ENCODE results near the gene ZSWIM4. TPM values are rescaled to one million over a fixed set of nuclear protein-coding genes. Genes with fewer than 3 reads are reported as not detected.

Gene ZSWIM4
- total RNA-seq, 1 donor, result 9.0 TPM

DNA sequence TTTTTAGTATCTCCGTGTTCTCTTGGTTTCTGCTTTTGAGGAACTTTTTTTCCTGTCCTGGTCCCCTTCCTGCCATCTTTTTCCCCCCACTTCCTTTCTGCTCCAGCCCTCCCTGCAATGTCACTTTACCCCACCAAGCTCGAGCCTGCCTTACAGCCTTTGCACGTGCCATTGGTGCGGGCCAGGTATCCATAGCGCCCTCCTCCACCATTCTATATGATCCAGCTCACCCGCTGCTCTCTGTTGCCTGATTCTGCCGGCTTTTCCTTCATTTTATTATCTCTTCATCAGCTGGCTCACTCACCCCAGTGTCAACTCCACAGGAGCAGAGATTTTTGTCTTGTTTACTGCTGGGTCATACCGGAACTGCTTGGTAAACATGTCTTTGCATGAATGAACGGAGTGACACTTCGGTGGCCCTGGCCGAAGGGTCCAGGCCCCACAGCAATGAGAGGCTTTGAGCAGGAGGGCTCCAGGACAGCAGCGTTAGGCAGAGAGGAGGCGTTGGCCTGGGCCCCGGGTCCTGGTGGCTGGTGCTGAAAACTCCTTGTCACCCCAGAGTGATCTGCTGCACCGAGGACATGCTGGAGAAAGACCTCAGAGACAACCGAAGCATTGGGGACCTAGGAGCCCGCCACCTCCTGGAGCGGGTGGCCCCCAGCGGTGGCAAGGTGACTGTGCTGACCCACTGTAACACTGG is 29.7 kb upstream of the ZSWIM4 start:
- TF ChIP-seq, protein P1, sequence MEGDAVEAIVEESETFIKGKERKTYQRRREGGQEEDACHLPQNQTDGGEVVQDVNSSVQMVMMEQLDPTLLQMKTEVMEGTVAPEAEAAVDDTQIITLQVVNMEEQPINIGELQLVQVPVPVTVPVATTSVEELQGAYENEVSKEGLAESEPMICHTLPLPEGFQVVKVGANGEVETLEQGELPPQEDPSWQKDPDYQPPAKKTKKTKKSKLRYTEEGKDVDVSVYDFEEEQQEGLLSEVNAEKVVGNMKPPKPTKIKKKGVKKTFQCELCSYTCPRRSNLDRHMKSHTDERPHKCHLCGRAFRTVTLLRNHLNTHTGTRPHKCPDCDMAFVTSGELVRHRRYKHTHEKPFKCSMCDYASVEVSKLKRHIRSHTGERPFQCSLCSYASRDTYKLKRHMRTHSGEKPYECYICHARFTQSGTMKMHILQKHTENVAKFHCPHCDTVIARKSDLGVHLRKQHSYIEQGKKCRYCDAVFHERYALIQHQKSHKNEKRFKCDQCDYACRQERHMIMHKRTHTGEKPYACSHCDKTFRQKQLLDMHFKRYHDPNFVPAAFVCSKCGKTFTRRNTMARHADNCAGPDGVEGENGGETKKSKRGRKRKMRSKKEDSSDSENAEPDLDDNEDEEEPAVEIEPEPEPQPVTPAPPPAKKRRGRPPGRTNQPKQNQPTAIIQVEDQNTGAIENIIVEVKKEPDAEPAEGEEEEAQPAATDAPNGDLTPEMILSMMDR (IDR thresholded peaks at IDR 0.05; ENCODE audit: extremely low read depth, low read depth, low read length), result no peak
- Histone ChIP-seq H3K4me3 (ENCODE audit: insufficient read depth, low read length) (peak overlapping the region; percentile 85), H3K79me2 (ENCODE audit: insufficient read depth, low read length) (peaks cover 30% of the 10 kb centered on the region), H3K27me3 (ENCODE audit: insufficient read depth, low read length) (no peaks in the 10 kb centered on the region), H3K36me3 (ENCODE audit: insufficient read depth, low read length) (peaks cover 40% of the 10 kb centered on the region), H3K4me2 (ENCODE audit: insufficient read depth, low read length) (peak overlapping the region; percentile 88), H3K9me3 (ENCODE audit: low read depth, low read length) (no peaks in the 10 kb centered on the region), H3K4me1 (ENCODE audit: insufficient read depth, low read length) (peaks cover 9% of the 10 kb centered on the region), H2AFZ (ENCODE audit: low read length) (no peak overlapping the region), H4K20me1 (ENCODE audit: insufficient read depth, low read length) (peaks cover 12% of the 10 kb centered on the region), H3K27ac (ENCODE audit: low read depth, low read length) (peak overlapping the region; percentile 60)
- DNase-seq (ENCODE audit: insufficient read length, low spot score, missing footprints), result peak; percentile 94

DNA sequence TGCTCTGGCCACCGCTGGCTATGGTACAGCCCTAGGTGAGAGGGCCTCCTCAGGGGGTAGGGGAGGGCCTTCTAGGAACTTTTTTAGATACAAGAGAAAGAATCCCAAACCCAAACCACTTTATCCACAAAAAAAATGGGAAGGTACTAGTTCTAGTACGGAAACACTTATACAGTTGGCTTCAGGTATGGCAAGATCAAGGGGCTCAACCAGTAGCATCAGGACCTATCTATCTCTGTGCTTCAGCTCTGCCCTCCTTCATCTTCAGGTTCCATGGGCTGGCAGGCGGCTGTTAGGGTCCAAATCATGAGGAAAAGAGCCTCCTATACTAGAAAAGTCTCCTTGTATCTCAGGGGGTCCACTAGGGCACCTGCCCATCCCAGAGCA is 29.2 kb upstream of the ZSWIM4 start:
- H4K20me1 ChIP-seq (ENCODE audit: insufficient read depth, low read length), result peaks cover 12% of the 10 kb centered on the region
- no peaks in the 10 kb centered on the region for H3K9me3 ChIP-seq (ENCODE audit: low read depth, low read length)
- TF ChIP-seq, protein P1 (IDR thresholded peaks at IDR 0.05; ENCODE audit: extremely low read depth, low read depth, low read length), result no peak
- no peak overlapping the region for H2AFZ ChIP-seq (ENCODE audit: low read length)
- no peak overlapping the region for H3K27ac ChIP-seq (ENCODE audit: low read depth, low read length)
- H3K4me3 ChIP-seq (ENCODE audit: insufficient read depth, low read length), result peak overlapping the region; percentile 85
- peak; percentile 34 for DNase-seq (ENCODE audit: insufficient read length, low spot score, missing footprints)
- H3K79me2 ChIP-seq (ENCODE audit: insufficient read depth, low read length), result peaks cover 30% of the 10 kb centered on the region
- no peaks in the 10 kb centered on the region for H3K27me3 ChIP-seq (ENCODE audit: insufficient read depth, low read length)
- peaks cover 9% of the 10 kb centered on the region for H3K4me1 ChIP-seq (ENCODE audit: insufficient read depth, low read length)
- peaks cover 40% of the 10 kb centered on the region for H3K36me3 ChIP-seq (ENCODE audit: insufficient read depth, low read length)
- no peak overlapping the region for H3K4me2 ChIP-seq (ENCODE audit: insufficient read depth, low read length)

DNA sequence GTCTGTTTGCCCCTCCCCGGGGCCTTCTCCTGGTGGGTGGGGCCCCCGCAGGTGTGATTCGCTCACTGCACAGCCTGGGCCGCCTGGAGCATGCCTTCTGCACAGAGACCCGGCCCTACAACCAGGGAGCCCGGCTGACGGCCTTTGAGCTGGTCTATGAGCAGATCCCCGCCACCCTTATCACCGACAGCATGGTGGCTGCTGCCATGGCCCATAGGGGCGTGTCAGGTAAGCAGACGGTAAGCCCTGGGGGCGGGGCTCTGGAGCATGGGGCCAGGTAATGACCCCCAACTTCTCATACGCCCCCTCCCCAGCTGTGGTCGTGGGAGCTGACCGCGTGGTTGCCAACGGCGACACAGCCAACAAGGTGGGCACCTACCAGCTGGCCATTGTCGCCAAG is 26.7 kb upstream of the ZSWIM4 start:
- TF ChIP-seq, protein P1 (IDR thresholded peaks at IDR 0.05; ENCODE audit: extremely low read depth, low read depth, low read length), result no peak
- H3K79me2 ChIP-seq (ENCODE audit: insufficient read depth, low read length), result peaks cover 27% of the 10 kb centered on the region
- H2AFZ ChIP-seq (ENCODE audit: low read length), result no peak overlapping the region
- DNase-seq (ENCODE audit: insufficient read length, low spot score, missing footprints), result peak; percentile 71
- H3K36me3 ChIP-seq (ENCODE audit: insufficient read depth, low read length), result peaks cover 39% of the 10 kb centered on the region
- H3K4me1 ChIP-seq (ENCODE audit: insufficient read depth, low read length), result peaks cover 11% of the 10 kb centered on the region
- no peak overlapping the region for H3K27ac ChIP-seq (ENCODE audit: low read depth, low read length)
- no peak overlapping the region for H3K4me3 ChIP-seq (ENCODE audit: insufficient read depth, low read length)
- no peak overlapping the region for H3K4me2 ChIP-seq (ENCODE audit: insufficient read depth, low read length)
- no peaks in the 10 kb centered on the region for H3K9me3 ChIP-seq (ENCODE audit: low read depth, low read length)
- H3K27me3 ChIP-seq (ENCODE audit: insufficient read depth, low read length), result no peaks in the 10 kb centered on the region
- peaks cover 12% of the 10 kb centered on the region for H4K20me1 ChIP-seq (ENCODE audit: insufficient read depth, low read length)

DNA sequence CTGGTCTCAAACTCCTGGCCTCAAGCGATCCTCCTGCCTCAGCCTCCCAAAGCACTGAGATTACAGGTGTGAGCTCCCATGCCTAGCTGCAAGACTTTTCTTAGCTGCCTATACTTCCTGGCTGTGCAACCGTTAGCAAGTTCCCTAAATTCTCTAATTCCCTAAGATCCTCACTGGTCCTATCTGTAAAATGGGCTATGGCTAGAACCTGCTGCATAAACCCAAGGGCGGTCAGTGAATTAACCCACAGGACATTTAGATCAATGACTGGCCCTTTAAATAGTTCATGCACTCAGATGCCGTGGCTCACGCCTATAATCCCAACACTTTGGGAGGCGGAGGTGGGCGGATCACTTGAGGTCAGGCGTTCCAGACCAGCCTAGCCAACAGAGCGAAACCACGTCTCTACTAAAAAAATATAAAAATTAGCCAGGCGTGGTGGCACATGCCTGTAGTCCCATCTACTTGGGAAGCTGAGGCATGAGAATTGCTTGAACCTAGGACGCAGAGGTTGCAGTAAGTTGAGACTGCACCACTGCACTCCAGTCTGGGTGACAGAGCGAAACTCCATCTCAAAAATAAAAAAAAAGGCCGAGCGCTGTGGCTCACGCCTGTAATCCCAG is 25.1 kb upstream of the ZSWIM4 start:
- no peak overlapping the region for H3K27ac ChIP-seq (ENCODE audit: low read depth, low read length)
- H4K20me1 ChIP-seq (ENCODE audit: insufficient read depth, low read length), result peaks cover 13% of the 10 kb centered on the region
- peaks cover 38% of the 10 kb centered on the region for H3K36me3 ChIP-seq (ENCODE audit: insufficient read depth, low read length)
- H3K79me2 ChIP-seq (ENCODE audit: insufficient read depth, low read length), result peaks cover 24% of the 10 kb centered on the region
- H3K9me3 ChIP-seq (ENCODE audit: low read depth, low read length), result no peaks in the 10 kb centered on the region
- DNase-seq (ENCODE audit: insufficient read length, low spot score, missing footprints), result peak; percentile 68
- TF ChIP-seq, protein P1 (IDR thresholded peaks at IDR 0.05; ENCODE audit: extremely low read depth, low read depth, low read length), result no peak
- H2AFZ ChIP-seq (ENCODE audit: low read length), result no peak overlapping the region
- H3K4me3 ChIP-seq (ENCODE audit: insufficient read depth, low read length), result no peak overlapping the region
- peaks cover 15% of the 10 kb centered on the region for H3K4me1 ChIP-seq (ENCODE audit: insufficient read depth, low read length)
- H3K4me2 ChIP-seq (ENCODE audit: insufficient read depth, low read length), result no peak overlapping the region
- H3K27me3 ChIP-seq (ENCODE audit: insufficient read depth, low read length), result no peaks in the 10 kb centered on the region

Data from osteoblast (primary cell).